OCI-LY7 (cell line): ENCODE results near the gene CDC42EP3.

Experiments used
- CTCF ChIP-seq: fragments of 200-600 bp; sonication (generic); conservative IDR thresholded peaks from 2 replicates; pipeline ENCODE4 v1.5.1; 2014; ENCODE audit warnings: mild to moderate bottlenecking, antibody characterized with exemption, low read length, moderate library complexity, mixed read lengths
- EZH2phosphoT487 ChIP-seq: fragments of 200-600 bp; sonication (generic); IDR thresholded peaks from 2 replicates; pipeline ENCODE4 v1.6.1; 2018; ENCODE audit warnings: low read depth, borderline replicate concordance, mild to moderate bottlenecking, mixed run types, antibody characterized with exemption, low read length, moderate library complexity, mixed read lengths

GRCh38 chr2:37664231-37664643 lies 7.2 kb downstream of the CDC42EP3 start:
- no peak for TF ChIP-seq CTCF
- no peak for TF ChIP-seq EZH2phosphoT487
